NCI-H526 (cell line): ENCODE data around the gene RPTOR.

Experiments
- DNase-seq, 2 experiments: peaks; one replicate each; lab custom pipeline; 2025; lab: John Stamatoyannopoulos, UW

Gene RPTOR

DNA sequence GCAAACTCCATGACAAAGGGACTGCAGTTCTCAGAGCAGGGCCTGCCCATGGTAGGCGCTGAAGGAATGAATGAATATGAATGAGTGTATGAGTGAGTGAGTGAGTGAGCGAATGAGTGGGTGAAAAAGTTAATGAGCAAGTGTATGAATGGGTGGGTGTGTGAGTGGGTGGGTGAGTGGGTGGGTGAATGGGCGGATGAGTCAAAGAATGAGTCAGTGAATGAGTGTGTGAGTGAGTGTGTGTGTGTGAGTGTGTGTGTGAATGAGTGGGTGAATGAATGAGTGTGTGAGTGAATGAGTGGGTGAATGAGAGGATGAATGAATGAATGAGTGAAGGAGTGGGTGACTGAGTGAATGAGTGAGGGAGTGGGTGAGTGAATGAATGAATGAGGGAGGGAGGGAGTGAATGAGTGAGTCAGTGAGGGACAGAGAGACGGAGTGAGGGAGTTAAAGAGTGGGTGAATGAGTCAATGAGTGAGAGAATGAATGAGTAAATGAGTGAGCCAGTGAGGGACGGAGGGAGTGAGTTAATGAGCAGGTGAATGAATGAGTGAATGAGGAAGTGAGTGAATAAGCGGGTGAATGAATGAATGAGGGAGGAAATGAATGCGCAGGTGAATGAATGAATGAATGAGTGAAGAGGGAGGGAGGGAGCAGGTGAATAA lies 435.9 kb downstream of the RPTOR start:
- DNase-seq, result no peak

DNA sequence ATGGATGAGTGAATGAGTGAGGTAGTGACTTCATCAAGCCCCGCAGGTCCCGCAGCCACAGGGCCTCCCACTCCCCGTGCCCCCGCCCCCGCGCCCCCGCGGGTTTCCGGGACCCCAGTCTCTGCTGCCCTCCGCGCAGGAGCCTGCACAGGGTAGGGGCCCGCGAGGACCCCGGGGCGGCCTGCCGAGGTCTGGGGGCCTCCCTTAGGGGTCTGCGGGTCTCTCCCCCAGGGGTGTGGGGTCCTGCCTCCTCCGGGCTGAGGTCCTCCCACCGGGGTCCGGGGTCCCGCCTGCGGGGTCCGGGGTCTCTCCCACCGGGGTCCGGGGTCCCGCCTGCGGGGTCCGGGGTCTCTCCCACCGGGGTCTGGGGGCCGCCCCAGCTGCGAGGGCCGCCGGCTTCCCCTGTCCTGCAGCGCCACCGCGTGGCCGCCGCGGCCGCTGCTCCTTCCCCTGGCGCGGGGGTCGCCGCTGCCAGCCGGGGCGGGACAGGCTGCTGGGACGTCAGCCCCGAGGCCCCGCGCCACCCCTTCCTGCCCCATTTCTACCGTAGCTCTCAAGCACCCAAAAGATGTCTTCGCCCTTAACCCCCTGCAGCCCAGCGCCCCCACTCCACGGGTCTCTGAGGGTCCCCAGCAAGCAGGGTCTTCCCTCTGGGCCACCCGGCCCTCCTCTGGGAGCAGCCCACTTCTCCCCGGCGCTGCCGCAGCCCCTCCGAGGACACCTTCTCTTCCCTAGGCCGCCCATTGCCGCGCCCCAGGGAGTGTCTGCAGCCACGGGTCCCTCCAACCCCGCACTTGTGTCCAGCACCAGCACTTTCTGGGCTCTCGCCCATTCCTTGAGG lies 436.6 kb downstream of the RPTOR start:
- DNase-seq, result peak in 1 of 2 experiments; percentile 52

DNA sequence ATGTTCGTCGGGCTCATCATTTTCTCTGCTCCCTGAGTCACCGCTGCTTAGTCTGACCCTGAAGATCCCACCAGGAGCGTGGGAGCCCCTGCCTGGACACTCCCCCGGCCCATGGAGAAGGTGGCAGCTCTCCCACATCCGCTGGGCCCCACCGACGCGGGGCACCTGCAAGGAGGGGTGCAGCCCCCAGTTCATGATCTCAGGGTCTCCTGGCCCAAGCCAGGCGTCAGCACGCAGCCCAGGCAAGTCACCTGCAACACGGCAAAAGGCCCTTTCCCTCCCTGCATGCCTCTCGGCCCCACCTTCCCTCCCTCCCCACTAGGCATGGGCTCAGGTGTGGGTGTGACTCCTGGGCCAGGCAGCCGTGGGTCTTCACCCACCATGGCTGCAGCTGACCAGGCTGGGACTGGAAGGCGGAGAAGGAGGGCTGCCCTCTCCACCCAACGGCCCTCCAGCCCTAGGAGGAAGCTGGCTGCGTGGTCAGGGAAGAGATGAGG lies 437.3 kb downstream of the RPTOR start:
- DNase-seq, result no peak

DNA sequence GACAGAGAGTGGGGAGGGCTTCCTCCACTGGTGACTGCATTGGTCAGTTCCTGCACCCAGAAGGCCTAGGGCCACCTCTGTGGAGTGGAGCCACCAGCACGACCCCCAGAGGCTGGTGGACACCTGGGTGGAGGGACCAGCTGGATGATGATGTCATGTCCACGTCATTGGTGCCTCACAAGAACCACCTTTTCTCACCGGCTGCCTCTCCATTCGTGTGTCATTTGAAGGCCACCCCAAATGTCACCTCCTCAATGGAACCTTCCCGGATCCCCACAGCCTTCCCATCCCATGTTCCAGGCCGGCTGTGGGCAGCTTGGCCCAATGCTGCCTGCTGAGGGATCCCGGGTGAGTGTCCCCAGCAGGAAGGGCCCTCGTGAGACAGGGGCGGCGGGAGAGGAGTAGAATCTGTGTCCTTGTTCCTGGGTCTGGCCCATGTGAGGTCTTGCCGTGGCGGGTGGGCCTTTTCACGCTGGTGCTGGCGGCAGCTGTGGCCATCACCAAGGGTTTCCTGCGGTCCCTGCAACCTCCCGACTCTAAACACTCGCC lies 437.9 kb downstream of the RPTOR start:
- DNase-seq, result no peak

DNA sequence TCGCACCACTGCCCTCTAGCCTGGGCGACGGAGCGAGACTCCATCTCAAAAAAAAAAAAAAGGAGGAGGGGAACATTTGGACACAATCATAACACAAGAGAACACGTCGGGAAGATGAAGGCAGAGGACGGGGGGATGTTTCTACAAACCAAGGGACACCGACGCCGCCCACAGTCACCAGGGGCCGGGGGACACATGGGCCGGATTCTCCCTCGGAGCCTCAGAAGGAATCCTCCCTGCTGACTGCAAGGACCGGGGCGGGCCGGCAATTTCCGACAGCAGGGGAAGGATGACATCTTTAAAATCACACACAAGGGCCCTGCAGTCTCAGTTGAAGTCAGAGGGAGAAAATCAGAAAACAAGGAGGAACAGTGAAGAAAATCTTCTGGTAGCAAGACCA lies 438.9 kb downstream of the RPTOR start:
- no peak for DNase-seq

DNA sequence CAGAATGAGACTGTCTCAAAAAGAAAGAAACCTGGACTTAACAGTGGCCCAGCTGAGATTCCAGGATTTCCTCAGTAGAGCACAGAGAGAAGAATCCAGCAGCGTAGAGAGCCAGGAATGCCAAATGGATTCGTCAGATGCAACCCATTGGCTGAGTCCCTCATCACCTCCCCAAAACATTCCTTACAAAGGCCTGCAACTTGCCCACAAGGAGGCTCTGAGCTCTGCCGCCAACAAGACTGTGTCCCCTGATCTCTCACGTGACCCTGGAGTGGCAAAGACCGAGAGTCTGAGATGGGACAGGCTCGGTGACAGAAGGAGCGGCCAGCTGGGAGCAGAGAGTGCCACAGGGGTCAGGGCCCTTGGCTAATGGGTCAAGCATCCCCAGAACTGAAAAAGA lies 440.1 kb downstream of the RPTOR start:
- no peak for DNase-seq

DNA sequence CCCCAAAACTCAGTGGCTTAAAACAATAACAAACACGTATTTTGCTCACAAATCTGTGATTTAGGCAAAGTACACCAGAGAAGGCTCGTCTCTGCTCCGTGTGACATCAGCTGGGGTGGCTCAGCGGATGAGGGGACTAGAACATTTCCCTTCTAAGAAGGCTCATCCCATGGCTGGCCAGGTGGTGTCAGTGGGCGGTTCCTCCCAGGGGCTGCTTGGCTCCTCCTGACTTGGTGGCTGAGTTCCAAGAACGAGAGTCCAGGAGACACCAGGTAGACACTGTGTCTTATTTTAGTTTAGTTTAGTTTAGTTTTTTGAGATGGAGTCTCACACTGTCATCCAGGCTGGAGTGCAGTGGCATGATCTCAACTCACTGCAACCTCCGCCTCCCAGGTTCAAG lies 441.4 kb downstream of the RPTOR start:
- no peak for DNase-seq

DNA sequence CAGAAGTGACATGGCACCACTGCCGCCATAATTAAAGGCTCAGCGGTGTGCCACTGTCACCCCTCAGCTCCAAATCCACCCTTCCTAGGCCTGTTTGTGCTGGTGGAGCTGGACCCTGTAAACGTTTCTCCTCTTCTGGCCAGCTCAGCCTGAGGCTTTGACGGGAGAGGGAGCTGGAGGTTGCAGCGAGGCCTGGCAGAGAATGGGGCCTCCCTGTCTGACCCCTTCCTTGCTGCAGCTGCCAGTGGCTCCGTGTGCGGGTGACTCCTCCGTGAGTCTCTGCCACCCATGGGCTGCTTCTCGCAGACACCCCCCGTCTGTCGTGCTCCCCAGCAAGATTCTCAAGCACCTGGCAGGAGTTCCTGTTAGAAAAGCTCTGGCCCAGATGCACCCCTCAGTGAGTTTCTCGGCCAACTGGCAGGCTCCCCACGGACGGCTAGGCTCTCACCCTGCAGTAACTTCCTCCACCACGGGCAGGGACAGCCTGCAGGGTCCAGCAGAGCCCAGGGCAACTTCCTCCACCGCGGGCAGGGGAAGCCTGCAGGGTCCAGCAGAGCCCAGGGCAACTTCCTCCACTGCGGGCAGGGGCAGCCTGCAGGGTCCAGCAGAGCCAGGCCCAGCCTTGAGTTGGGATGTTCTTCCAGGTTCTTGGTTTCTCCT lies 442.3 kb downstream of the RPTOR start:
- DNase-seq, result no peak

DNA sequence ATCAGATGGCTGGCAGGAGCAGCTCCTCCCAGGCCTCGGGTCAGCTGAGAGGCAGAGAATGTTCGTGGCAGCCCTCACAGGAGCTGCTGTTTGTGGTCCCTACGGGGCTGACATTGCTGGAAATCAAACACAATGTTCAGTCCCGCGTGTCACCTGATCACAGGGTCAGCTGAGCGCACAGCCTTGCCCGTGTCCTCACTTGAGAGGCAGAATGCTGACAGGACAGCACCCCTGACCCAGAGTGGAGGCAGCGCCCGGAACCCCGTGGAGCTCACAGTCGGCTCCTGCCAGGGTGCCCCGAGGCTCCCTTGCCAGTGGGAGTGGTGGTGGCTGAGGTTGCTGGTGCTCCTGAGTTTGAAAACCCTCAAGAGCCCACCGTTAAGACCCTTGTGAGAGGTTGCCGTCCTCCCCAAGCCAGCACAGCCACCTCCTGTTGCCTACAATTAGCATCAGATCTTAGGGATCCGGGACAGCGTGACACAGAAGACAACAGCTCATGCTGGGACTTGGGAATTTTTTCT lies 443.4 kb downstream of the RPTOR start:
- DNase-seq, result no peak

DNA sequence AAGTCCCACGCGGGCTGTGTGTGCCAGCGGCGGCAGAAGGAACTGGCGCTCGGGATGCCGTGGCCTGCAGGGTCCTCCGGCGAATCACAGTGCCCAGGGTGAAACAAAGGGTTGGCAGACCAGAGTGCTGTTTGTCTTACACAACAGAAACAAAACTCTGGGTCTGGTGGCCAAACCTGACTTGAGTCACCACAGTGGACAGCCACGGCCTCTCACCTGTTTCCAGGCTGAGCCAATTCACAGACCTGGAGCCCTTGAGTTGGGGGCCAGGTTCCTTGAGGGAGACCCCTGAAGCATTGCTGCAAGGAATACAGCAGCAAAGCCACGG lies 444.9 kb downstream of the RPTOR start:
- no peak for DNase-seq

DNA sequence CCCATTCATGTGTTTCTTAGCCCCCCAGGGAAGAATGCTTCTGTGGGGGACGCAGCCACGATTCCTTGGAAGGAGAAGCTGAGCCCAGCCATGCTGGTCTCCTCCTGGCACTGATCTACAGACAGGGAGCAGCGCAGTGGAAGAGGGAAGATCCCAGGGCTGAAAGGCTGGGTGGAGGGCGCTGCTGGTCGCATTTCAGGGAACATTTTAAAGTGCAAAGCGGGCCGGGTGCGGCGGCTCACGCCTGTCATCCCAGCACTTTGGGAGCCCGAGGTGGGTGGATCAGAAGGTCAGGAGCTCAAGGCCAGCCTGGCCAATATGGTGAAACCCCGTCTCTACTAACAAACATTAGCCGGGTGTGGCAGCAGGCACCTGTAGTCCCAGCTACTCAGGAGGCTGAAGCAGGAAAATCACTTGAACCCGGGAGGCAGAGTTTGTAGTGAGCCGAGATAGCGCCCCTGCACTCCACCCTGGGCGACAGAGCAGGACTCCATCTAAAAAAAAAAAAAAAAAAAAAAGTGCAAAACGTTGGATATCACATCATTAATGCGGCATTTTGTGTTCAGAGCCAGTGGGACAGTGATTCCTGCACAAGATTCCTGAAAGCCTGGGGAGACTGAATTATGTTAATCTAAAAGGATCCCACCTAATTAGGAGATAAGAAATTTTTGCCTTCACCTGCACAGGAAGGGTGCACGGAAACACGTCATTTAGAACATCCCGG lies 446.4 kb downstream of the RPTOR start:
- no peak for DNase-seq

DNA sequence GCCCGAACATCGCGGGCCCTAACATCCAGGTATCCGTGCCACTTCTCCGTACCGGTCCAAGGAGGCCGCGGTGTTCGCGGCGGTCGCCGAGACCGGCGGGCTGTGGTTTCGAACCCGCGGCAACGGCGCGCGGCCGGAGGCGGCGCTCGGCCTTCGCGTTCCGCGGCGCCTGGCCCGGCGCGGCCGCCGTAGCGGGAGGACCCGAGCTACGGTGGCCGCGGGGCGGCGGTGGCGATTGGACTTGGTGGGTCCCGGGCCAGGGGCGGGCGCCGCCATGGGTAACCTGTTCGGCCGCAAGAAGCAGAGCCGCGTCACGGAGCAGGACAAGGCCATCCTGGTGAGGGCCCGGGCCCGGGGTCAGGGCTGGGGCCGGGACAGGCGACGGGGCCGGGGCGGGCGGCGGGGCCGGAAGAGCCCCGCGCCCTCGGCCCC lies 447.0 kb downstream of the RPTOR start, which contains the start of gene CHMP6:
TSS of gene CHMP6 (plus strand) at position 197 of the 432 bp plus-strand sequence. CDS start at position 275, 78 bp downstream.
- DNase-seq, result peak in 1 of 2 experiments; percentile 80

DNA sequence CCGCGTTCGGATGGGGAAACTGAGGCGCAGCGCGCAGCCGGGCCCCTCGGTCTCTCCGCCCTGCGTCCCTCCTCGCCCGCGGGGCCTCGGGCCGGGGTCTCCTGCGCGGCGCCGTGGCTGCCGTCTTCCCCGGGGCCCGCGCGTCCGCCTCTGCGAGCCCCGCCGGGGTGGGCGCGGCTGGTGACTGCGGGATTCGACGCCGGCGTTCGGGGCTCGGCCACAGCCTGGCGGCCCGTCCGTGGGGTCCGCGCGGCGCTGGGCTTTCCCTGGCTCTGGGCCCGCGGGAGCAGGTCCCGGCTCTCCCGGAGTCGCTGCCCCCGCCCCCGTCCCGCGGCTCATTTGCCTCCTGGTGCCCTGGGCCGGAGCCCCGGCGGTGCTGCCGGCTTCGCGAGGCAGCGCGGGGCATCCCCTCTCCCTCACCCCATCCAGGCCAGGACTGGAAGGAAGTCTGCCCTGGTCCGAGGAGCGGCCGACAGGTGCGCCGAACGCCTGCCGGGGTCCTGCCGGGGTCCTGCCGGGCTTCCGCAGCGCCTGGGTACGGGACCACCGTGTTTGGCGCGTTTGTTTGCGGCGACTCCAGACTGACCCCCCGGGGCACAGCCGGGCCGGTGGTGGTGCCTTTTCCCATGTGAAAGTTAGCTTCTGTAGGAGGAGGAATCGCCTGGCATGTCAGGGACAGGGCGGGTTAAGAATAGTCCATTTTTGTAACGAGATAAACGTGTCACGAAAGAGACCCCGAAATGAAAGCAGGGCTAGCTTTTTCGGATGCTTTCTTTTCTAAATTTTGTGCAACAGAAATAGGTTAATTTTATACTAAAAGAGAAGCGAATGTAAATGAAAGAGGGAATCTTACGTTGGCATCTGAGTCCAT lies 447.7 kb downstream of the RPTOR start:
- peak in 1 of 2 experiments; percentile 62 for DNase-seq

DNA sequence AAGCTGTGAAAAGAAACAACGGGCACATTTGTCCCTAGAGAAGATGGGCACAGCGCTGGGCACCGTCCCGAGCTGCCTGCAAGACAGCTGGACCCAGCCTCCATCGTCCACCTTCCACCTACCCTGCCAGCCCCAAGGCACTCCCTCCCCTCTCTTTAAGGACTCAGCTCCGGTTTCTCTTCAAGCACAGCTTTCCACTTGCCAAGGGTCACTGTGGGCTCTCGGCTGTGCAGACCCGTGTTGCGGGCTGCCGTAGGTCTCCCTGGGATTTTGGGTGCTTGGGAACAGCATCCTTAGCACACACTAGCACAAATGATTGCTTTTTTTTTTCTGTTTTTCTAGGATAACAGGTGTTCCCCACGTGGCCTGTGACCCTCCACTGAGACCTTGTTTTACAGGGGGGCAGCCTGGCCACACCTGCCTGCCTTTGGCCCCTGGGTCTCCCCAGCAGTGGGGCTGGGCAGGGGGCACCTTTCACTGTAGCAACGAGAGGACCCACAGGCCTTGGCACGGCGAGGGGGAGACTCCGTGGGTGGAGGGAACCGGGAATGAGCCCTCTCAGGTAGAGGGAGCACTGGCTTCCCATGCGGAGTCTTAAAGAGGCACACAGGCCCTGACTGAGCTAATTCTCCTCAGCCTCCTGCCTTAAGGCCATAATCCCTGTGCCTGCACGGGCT lies 448.4 kb downstream of the RPTOR start:
- DNase-seq, result no peak

DNA sequence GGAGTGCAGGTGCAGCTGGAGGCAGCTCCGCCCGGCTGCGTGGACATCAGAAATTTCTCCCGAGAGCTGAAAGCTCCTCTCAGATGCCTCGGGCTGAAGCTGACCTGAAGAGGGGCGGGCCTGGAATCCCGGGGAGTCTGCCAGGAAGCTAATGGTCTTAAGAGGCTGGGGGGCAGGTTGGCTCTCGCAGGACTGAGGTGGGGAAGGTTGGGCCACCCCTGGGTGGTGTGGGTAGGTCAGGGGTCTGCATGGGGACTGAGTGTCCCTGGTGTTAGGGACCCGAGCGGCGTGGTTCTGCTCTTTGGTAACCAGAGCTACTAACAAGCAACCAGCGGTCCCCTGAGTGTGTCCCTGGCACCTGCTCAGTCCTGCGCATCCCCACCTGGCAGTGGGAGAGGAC lies 450.5 kb downstream of the RPTOR start:
- no peak for DNase-seq

DNA sequence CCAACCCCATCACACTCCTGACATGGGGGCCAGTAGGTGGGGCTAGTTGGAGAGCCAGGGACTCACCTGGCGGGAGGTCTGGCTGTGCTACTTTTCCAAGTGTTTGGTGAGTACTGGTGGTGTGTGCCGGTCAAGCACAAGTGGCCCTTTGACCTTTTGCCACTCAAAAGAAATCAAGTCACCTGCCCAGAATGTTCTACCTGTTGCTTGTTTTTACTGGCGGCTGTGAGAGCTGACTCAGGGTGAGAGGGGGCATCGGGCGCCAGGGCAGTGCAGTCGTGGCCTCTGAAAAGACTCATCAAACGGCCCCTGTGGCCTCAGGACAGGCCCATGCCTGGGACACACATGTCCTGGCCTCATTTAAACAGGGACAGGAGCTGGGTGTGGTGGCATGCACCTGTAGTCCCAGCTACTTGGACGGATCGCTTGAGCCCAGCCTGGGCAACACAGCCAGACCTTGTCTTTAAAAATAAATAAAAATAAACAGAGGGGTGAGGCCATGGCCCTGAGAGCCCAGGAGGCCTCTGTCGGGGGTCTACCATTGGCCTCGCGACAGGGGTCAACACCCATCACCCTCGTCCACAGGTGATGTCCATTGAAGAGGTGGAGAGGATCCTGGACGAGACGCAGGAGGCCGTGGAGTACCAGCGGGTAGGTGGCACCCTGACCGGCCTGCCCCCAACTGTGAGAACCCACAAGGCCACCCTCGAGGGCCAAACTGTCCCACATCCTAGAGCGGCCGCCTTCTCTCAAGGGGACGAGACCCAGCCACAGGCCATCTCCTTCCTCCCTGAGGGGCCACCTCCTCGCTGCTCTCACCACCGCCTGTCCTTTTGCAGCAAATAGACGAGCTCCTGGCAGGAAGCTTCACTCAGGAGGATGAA lies 452.0 kb downstream of the RPTOR start:
- no peak for DNase-seq

DNA sequence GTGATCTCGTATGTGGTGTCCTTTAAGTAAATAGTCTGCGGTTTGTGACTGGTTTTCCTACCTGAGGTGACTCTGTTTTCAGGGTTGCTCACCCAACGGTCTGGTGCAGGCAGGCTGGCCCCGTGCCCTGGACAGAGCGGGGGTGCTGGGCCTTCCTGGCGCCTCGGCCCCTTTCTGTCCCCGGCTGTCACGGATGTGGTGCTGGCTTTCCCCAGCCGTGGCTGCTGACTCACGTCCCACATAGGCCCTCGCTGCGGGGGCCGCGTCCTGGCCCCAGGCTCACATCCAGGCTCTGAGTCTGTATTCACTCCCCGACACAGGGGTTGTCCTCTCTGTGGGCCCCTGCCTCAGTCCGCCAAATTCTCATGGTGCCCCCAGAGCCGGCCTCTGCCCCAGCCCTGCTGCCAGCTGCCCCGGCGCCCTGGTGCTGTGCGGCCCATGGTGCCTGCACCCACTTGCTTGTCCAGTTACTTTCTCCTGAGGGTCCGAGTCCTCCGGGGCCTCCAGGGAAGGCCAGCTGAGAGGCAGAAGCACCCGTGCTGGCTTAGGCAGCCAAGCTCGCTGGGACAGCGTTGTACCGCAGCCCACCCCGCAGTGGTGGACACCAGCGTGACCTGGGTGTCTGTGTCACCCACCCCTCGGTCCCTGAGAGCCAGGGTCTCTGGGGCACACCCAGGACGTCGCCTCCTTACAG lies 452.9 kb downstream of the RPTOR start:
- DNase-seq, result no peak

DNA sequence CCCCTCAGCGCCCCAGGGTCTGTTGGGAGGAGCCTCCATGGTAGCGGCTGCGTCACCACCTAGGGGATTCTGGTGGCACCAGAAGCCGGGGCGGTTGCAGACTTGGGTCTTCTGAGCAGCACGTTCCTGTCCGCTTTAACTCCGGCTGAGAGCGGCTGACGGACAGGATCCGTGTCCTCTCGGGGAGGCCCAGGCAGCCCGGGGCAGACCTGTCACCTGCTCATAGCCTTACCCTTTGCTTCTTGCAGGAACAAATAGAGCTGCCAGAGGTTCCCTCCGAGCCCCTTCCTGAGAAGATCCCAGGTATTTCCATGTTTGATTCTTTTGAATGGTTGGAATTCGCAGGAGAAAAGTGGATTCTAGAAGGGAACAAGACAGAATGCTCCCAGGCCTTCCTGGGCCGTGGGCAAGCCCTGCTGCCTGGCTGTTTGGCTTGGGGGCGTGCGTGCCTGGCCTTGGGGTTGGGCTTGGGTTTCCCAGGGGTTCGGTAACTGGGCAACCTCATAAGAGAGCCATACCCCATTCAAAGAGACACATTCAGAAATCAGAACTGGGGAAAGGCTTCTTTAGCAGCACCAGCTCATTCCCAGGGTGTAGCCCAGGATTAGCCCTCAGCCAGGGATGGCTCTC lies 453.6 kb downstream of the RPTOR start:
- no peak for DNase-seq
